ENCODE measurements around the gene GSG1L2.

DNA sequence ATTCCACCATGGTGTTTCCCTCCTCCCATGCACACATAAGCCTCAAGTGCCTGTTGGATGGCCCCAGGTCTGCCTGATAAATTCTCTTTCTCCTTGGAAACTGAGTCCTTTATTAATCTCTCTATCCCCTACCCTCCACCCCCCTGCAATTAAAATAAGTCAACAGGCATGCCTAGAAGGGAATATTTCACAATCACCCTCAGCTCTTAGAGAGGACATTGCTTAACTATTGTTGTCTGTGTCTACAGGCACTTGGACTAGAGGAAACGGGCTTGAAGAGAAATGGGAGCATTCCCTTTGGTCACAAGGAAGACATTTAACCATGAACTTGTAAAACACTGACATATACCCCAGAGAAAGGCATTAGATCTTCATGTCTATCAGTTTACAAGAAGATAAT lies 43.7 kb upstream of the GSG1L2 start:
- TF ChIP-seq, protein P1, sequence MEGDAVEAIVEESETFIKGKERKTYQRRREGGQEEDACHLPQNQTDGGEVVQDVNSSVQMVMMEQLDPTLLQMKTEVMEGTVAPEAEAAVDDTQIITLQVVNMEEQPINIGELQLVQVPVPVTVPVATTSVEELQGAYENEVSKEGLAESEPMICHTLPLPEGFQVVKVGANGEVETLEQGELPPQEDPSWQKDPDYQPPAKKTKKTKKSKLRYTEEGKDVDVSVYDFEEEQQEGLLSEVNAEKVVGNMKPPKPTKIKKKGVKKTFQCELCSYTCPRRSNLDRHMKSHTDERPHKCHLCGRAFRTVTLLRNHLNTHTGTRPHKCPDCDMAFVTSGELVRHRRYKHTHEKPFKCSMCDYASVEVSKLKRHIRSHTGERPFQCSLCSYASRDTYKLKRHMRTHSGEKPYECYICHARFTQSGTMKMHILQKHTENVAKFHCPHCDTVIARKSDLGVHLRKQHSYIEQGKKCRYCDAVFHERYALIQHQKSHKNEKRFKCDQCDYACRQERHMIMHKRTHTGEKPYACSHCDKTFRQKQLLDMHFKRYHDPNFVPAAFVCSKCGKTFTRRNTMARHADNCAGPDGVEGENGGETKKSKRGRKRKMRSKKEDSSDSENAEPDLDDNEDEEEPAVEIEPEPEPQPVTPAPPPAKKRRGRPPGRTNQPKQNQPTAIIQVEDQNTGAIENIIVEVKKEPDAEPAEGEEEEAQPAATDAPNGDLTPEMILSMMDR (conservative IDR thresholded peaks at IDR 0.05; ENCODE audit: low read depth, low read length) = no peak
- no peak for TF ChIP-seq EZH2phosphoT487 (IDR thresholded peaks at IDR 0.05; ENCODE audit: borderline replicate concordance, low read length)
